EH (cell line): ENCODE results near the gene PFKFB2.
"Not testable (repeated sequence)": the region's sequence is repeated elsewhere in the genome, so short reads cannot be mapped to it uniquely, and the experiment has no call there.

Experiments
- DNase-seq: peaks from one replicate; pipeline ENCODE4 v3.0.0-alpha.2; 2015; ENCODE audit warnings: low read depth

Gene PFKFB2

DNA sequence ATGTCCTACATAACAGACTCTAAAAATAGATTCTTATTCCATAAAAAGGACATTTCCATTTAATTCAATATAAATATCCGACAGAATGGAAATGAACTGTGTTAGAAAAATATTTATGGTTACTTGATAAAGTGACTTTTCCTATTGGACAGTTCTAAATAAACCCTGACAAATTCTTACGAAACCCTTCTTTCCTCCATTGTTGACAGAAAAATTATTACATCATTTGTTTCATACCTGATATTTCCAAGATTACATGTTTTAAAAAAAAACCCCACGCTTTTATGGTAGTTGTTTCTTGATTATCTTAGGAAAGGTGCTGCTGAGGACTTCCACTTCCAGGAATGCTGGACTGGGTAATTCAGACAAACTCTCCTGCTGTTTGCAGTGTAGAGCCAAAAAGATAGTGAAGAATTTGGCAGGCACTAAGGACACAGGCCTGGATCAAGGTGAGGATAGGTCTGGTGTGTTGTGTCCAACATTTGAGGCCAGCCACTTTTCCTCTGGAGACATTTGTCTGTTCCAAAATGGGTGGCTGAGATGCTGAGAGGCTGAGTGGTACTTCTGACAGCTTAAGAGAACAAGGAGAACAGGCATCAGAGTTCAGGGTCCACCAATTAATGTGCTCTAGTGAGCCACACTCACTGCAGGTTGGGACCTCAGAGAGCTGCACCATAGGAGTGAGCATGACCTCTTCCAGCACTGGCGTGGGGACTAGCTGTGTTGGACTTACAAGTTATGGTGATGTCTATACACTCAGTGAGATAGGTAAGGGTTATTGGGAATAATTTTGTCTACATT is 13.5 kb upstream of the PFKFB2 start:
- no peak for DNase-seq

DNA sequence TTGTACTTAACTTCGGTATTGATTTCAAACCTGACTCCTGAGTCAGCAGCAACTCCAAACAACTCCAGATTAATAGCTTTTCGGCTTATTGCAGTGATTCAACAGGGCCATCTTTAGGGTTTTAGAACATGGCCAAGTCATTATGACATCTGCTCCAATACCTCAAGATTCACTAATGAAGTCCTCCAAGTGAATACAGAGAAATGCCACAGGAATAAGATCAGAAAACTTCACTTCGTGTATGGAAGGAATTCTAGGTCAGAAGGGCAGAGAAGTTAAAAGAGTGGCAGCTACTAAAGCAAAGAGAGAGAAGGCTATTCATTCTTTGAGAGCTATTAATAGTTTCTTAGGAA is 12.9 kb upstream of the PFKFB2 start:
- peak; percentile 92 for DNase-seq

DNA sequence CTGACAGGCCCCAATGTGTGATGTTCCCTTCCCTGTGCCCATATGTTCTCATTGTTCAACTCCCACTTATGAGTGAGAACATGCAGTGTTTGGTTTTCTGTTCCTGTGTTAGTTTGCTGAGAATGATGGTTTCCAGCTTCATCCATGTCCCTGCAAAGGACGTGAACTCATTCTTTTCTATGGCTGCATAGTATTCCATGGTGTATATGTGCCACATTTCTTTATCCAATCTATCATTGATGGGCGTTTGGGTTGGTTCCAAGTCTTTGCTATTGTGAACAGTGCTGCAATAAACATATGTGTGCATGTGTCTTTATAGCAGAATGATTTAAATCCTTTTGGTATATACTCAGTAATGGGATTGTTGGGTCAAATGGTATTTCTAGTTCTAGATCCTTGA is 11.7 kb upstream of the PFKFB2 start:
- not testable (repeated sequence) for DNase-seq

DNA sequence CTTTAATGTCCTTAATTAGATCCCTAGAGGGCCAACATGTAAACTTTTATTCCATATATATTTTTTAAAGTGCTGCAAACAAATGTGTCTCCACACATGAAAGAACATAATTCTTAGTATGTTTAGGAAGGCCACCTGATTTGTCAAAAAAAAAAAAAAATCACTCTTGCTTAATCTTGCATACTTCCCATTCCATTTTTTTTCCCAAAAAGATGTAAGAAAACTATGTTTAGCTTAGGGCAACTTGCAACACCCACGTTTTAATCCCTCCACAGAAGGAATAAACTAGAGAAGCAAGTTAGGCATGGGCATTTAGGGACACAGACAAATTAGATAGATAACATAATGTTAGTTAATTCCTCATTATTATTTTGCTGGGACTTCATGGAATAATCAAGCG is 7.6 kb upstream of the PFKFB2 start:
- peak; percentile 43 for DNase-seq

DNA sequence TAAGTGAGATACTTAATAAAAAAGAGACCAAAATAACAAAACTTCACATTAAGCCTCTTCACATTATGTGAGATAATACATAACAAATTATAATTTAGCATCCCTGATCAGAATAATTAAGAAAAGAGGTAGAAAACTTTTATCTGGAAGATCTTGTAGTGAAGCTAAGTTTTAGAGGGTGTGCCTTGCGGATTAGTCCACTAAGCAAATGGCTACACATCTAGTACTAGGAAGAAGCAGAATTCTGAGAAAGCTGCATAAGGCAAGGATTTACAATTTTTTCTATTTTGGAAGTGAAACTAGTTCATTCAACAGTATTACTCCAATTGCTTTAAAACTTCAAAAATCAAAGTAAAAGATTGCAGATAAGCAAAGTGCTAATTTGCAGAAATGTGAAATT is 5.6 kb upstream of the PFKFB2 start:
- DNase-seq = no peak

DNA sequence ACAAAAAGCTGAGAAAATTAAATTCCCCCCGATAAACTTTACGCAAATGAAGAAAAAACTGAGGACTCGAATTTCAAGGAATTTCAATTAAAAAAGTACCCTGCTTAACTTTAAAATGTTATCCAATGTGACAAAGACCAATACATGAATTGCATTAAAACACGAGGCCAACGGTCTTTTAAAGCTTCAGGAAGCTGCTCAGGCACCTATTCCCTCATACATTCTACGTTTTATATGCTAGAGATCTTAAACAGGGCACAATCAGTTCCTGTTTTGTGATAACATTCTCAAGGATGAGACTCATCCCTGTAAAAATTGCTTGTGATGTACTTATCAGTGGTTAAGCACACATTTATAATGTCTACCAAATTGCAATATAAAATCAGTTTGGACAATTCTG is 5.0 kb upstream of the PFKFB2 start:
- no peak for DNase-seq

DNA sequence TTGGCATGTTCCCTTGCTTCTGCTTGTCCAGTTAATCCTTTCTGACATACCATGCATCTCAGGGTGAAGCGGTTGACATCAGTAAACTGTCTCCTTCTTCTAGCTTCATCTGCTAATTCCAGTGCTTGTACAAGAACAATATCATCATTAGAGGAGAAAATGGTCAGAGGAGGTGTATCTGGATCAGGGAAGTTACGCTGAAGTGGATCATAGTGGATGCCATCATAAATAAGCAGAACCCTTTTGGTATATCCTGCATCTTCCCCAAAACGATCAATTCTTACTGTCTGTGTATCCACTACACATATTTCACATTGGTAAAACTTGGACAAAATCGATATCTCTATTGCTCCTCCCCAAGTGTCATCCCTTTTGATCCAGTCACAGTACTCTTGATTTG is 4.0 kb upstream of the PFKFB2 start:
- DNase-seq = no peak

DNA sequence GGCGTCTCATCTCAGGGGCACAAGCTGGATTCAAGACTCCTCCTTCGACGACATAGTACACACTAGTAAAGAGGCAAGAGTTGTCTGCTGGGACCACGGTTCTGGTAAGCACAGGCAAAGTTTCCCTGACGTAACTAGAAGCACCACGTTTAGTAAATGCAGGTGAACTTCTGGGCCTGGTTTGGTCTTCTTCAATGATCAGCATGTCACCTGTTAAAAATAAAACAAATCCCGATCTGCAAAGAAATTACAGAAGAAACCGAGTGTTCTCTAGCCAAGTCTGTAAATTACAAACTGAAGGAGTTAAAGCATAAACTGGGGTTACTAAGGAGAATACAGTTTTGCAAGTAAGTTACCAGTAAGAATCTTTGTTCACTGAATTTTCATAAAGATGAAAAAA is 3.6 kb upstream of the PFKFB2 start:
- DNase-seq = no peak

DNA sequence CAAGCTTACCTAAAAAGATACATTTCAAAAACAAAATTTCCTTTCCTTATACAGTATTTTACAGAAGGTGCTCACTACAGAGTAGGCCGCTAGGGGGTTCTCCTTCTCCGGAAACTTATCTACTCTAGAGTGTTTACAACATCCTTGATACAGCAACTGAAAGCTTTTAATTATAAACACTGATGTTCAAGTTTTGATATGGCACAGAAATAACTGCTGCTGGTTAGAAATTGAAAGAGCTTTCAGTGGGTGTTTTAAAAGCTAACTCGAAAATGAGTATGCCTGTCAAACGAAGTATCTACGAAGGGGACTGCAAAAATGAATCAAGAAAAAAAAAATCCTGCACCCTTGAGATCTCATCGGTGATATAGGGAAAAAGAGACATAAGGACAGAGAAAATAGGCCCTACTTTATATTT is 3.1 kb upstream of the PFKFB2 start:
- DNase-seq = peak; percentile 64

DNA sequence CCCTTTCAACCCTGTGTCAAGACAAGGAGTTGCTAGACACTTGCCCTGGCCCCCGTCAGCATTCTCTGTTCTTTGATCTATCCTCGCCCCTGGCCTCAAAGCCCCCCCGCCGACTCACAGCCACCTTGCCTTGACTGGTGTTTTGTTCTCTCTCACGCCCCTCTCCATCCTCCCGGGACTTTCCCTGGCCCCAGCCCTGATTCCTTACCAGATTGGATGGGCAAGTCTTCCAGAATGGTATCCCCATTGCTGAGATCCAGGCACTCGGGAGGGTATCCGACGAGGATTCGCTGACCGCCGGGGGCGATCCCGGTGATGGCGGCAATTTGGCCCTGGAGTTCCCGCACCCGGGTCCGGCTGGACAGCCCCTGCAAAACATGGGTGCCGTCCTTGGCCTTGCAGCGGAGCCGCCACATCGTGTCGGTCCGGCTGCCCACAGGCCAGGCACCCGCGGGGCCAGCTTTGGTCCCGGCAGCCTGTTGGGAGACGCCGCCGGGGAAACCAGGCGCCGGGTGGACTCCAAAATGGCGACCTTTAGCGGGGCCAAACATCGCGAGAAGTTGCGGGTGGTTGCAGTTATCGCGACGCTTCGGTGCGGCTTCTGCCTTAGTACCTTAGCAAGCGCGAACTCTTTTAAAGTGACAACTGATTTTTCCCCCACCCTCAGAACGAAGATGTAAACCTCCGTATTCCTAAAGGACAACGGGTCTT is 2.4 kb upstream of the PFKFB2 start:
- DNase-seq = peak; percentile 91

DNA sequence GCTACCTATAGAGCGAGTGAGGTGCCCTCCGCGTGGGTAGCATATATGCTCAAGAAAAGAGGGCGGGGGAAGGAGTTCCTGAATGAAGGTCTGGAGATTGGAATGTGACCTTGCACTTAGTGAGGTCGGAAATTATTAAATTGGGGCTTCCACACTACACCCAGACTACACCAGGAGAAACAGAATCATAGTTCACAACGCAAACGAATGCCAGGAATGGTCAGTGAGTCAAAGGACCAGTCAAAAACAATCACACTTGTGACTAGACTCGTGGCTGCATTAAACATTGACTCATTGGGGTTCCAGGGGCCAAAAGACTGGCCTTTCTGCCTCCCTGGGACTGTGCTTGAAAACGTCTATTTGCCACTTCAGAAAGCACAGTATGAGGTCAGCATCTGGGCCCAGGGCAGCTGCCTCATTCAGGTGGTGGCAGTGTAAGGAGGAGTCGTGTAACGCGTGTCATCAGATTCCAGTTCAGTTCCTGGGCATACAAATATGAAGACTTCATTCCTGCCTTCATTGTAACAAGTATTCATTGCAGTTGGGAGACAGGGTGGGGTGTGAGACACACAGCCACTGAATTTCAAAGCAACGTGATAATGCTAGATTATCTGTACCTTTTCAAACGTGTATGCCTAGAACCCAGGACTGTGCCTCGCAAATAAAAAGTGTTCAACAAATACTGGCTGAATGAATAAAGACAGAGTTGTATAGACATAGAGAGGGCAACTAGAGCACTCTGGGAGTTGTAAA is 1.7 kb upstream of the PFKFB2 start, which contains the start of gene YOD1:
YOD1 (minus strand) TSS at position 18 of the 753 bp plus-strand sequence. CDS start 178 bp downstream, outside the sequence.
- peak; percentile 70 for DNase-seq

DNA sequence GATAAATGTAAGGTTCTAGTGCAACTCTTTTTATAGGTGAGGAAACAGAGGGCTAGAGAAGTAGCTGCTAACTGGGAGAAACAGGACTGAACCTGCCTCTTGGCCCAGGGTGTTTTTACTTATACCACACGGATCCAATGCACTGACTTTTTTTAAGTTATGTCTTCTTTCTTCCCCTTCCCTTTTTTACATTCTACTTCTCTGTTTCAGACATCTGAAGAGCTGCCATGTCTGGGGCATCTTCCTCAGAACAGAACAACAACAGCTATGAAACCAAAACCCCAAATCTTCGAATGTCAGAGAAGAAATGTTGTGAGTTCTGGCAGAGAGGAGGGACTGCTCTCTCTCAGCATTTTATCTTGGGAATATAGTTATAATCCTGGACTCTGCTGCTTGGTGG is 1.4 kb downstream of the PFKFB2 start:
- no peak for DNase-seq

DNA sequence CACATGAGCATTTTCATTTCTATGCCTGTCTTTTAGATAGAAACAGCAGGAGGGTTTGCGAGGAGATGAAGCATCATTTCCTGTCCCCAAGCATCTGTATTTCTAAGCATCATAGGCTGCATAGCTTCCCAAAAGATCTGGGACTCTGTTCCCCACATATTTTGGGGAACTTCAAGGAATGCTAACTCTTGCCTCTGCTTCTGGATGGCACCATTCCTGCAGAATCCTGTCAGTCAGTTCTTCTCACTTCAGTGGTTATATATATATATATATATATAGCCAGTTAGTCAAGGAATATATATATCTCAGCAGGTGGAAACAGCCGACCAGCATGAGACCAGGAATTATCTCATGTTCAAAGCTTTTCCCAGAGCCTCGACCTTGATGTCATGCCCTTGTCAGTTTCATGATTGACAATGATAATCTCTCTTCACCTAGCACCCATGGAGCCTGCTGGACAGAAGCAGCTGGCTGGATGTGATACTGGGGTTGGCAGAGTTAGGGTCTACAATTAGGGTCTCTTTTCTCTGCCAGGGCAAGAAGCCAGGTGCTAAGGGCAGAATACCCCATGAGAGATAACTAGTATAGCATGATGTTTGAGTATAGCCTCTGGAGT is 2.4 kb downstream of the PFKFB2 start:
- no peak for DNase-seq

DNA sequence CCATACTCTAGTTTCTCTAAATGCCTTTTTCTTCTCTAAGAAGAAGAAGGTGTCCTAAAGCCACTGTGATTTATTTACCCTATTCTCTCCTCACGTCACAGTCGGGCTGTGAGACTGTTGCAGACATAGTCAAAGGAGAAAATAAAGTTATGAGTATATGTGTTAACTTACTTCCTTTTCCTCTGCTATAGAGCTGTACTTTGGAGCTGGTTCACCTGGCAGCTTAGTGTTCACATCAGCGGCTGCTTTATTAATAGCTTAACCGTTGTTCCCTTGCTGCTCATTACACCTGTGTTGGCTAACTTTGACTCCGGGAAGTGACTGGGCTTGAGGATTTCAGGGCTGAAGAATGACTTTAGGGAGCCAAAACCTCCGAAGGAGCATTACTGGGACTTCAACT is 3.6 kb downstream of the PFKFB2 start:
- no peak for DNase-seq

DNA sequence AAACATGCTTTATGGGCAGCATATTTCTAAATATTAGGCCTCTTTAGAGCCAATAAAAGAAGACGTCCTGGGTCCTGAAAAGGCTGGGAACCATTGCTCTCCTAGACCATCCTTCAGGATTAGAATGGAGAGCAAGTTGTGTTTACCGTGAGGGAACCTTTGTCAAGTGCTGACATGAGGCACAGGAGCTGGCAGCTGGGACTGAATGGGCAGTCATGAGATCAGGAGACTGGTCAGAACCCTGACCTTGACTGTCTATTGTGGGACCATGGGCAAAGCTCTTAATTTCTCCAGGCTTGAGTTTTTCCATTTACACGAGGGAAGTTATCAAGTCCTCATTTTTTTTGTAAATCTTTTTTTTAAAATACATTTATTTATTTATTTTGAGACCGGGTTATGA is 5.2 kb downstream of the PFKFB2 start:
- DNase-seq = no peak

DNA sequence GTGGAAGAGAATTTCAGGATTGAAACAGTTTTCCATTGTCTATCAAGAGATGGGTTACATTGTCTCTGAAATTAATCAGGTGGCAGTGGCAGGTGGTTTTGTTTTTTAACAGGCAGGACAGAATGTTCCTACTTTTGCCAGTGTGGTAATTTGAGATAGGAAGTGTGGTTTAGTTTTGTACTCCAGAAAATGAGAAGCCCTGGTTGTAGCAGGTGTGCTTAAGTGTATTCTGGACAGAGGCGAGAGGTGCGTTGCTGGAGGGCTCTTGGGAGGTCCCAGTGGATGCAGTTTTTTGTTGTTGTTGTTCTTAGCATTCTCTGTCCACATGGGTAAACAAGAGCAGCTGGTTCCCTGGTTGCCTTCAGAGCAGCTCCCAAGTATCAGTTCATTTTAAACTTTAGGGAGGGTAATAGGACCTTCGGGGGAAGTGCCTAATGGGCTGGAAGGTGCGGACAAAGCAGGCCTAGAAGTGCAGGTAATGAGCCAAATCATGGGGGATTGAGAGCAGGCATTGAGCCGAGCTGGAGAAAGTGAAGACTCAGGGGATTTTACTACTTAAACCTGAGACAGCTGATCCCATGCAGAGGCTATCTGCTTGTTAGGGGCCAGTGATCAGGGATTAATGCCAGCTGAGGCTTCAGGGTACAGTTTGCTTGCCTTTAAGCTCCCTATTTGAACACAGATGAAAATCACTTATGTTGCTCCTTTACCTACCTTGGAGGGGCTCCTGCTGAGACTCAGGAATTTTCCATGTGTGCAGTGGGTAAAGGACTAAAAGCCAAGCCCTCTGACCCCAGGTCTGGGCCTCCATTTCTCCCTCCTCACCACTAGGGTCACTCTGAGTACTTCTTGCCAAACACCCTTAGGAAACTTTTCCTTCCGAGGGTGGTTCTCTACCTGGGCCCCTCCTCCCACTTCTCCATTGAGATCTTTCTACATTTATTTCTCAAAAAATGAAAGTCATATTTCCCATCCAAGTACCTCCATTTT is 6.1 kb downstream of the PFKFB2 start:
- DNase-seq = no peak

DNA sequence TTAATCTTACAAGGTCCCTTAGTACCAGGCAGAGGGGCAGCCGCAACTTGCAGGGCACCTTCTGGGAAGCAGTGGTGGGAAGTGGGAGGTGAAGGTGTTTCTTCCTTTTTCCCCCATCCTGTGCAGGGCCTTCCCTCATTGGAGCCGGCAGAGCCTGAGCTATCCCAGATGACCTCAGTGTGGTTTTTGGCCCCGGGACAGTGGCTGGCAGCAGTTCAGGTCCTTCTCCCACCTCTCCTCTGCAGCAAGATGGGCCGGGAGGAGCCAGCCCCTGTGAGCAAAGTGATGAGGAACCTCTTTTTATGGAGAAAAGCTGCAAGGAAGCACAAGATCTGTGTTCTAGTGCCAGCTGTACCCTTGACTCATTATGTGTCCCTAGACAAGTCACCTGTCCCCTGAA is 6.8 kb downstream of the PFKFB2 start:
- no peak for DNase-seq

DNA sequence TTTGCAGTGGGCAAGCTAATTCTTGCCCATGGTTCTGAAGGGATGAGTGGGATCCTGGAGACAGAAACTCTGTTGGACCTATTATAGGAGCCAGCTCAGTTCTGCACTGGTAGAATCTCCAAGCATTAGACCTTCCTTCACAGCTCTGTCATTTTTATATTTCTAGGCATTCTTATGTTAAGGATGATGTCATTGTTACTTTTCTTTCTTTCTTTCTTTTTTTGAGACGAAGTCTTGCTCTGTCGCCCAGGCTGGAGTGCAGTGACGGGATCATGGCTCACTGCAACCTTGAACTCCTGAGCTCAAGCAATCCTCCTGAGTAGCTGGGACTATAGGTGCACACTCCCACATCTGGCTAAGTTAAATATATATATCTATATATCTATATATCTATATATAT is 7.5 kb downstream of the PFKFB2 start:
- no peak for DNase-seq

DNA sequence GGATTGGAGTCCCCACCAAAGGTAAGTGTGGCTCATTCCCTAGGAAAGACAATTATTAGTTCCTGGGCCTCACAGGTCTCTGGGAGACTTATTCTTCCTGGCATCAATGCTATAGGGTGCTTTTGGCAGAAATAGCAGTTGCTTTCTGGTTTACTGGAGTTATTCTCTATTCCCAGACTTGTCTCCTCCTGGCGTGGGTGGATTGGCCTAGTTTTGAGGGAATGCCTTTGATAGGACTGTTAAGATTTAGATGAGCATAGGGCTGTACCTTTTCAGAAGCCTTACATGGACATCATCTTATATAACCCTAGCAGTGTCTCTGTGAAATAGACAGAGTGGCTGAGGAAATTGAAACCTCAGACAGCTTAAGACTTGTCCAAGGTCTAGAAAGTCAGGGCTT is 9.0 kb downstream of the PFKFB2 start:
- DNase-seq = no peak

DNA sequence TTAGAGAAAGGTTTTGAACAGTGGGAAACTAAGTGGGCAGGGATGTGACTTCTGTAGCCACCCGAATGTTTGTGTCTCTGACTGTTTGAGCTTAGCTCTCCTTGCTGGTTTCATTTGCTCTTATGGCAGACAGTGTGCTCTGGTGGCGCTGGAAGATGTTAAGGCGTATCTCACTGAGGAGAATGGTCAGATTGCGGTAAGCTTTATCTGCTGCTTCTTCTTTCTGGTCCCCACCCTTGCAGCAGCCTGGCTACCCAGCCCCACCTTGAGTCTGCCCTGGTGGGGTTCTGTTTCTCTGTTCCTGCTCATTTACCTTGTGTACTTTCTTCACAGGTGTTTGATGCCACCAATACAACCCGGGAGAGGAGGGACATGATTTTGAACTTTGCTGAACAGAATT is 9.9 kb downstream of the PFKFB2 start:
- no peak for DNase-seq

DNA sequence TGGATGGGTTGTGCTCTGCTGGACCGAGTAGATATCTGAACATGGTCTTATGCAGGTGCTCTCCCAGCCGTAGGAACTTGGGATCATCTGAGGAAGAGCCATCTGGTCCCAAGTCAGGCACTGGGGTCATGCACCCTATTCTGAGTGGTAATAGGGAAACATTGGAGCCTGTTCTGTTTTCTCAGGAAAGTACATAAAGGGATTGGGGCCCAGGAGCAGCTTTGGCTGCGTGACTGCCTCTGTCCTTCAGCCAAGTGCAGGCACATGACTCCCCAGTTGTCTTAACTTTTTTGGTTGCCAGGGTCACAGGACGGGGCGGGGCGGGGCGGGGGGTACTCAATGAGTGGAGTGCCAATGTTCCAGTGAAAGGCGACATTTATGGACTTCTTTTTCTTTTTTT is 11.5 kb downstream of the PFKFB2 start:
- no peak for DNase-seq
